ENCODE data around the gene ACCSL.

The ACCSL gene

DNA sequence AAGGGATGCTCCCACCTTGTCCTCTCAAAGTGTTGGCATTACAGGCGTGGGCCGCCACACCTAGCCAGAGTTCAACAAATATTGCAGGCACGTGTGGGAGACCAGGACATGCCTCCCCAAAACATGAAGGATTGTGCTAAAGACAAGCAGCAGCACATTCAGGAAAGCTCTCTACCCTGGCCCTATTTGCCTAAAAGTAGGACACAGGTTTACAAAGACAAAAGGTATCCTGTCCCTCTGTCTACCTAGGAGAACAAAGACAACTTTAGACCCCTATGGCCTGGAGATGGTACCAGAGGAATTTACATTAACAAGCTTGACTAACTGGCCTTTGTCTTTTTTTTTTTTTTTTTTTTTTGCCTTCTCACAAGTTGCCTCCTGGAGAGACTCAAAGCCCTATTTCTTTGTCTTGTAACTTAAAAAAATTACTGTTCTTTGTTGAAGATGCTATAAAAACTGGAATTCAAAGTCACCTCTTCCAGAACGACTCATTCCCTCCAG is 17.4 kb downstream of the ACCSL start:
- DNase-seq (ENCODE audit: low read depth): no peak

DNA sequence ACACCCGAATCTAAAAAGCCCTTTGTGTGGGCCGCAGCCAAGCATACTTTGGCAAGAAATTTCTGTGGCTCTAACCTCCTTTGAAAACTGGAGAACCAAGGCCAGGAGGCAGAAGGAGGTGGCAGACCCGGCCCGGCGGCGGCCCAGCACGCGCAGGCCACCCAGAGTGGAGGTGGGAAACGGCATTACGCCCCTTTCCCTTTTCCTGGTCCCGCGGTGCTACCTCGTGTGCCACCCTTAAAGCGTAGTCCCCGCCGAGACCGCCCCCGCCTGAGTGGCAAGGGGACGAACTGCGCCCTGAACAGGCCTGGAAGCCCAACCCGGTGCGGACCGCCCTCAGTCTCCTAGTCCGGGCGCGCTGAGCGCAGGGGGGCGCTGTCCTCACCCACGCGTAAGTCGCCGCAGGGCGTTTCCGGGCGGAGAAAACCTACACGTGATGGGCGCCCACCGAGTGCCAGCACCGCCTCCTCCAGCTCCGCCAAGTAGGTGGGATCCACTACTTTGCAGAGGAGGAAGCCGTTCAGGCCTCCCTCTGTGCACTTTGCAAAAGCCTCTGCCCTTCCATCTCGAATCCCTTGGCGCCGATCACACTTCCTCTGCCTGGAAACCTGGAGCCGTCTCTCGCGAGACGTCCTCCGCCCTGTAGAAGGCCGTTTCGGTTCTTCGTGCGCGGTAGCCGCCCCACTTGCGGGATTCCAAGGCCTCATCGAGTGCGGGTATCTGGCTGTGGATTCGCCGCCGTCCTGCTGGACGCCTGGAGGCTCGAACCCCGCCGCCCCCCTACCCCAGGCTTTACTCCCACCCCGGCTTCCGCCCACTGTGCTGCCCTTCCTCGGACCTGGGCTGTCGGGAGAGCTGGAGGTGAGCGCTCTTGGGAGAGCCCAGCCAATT is 18.3 kb downstream of the ACCSL start, which contains the start of gene ACCS:
Gene ACCS, plus strand, starts transcription at position 430 of the 891 bp plus-strand sequence. CDS start 1,358 bp downstream, outside the sequence.
- peak; percentile 78 for DNase-seq (ENCODE audit: low read depth)

DNA sequence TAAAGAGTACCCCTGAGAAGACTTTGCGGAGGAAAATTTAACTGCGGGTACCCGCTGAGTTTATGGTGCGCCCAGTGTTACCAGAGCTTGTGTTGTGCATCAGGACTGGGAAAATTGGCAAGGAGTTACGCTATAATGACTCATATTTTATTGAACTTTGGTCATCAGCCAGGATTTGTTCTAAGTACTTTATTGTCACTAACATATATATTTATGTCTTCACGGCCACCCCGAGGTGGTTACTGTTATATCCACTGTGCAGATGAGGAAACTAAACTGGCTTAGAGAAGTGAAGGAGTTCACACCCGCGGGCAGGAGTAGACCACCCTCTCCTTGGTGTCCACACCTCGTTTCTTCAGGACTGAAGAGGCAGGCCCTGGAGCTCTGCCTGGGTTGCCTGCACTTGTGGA is 19.0 kb downstream of the ACCSL start:
- no peak for DNase-seq (ENCODE audit: low read depth)

DNA sequence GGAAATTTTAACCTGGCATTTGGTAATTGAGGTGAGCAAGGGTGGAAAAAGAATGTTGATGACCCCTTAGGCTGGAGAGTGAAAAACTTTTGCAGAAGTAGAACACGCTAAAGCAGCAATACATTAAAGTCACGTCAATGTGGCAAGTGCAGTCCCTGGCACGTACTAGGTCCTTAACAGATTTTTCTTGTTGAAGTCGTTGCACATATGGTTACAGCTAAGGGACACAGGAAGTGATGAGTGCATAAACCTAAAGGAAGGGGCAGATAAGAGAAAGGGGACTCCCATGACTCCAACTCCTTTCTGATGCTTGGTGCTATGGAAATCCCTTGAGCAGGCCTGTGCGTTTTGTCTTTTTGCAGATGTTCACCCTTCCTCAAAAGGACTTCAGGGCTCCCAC is 19.5 kb downstream of the ACCSL start:
- no peak for DNase-seq (ENCODE audit: low read depth)

DNA sequence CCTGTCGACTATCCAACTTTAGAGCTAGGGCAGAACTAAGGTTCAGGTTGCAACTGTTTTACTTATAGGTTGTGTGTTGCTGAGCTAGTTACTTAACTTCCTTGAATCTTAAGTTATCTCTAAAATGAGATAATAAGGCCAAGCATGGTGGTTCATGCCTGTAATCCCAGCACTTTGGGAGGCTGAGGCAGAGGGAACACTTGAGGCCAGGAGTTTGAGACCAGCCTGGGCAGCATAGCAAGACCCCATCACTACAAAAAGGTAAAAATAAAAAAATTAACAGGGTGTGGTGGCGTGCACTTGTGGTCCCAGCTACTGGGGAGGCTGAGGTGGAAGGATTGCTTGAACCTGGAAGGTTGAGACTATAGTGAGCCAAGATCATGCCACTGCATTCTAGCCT is 20.4 kb downstream of the ACCSL start:
- DNase-seq (ENCODE audit: low read depth): no peak

DNA sequence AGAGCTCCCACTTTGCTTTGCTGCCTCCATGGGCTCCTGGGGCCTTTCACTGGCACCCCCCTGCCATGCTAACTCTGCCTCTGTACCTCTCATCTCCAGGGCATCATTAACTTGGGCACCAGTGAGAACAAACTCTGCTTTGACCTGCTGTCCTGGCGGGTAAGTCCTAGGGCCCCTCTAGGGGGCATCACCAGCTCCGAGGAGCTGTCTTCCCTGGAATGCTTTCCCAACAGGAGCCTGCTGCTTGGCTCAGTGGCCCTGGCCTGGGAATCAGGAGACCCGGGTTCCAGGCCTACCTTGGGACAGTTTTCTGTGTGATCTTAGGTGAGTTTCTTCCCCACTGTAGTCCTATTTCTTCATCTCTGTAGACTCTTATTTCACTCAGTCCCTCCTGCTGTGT is 23.4 kb downstream of the ACCSL start:
- no peak for DNase-seq (ENCODE audit: low read depth)

DNA sequence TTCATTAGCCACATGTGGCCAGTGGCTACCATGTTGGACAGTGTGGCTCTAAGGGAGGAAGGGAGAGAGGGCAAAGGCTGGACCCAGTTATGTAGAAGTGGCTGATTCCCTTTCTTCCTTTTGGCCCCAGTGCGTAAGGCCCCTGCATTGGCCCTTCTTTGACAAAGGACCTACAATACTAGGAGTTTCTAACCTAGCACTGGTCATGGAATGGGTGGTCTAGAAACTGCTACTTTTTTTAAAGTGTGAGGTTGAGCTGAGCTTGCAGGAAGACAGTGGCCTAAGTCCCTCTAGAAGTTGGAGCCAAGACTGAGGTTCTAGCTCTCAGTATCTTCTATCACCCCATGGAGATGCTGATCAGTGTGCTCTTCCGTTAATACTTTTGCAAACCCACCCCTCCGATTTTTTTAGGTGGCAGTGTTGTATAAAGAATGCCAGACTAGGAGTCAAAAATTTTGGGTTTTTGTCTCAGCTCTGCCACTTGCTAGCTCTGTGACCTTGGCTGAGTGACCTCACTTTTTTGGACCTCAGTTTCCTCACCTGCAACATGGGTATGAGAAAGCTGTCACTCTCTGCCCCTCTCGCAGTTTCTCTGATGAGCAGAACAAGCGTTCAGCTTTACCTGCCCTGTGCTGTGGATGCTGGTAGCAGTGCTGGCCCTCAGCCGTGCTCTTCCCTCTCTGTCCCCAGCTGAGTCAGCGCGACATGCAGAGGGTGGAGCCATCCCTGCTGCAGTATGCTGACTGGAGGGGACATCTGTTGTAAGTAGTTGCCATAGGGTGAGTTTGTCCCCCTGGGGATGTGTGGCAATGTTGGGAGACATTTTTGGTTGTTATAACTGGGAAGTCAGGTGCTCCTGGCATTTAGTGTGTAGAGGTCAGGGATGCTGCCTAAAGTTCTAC is 25.2 kb downstream of the ACCSL start:
- no peak for DNase-seq (ENCODE audit: low read depth)

DNA sequence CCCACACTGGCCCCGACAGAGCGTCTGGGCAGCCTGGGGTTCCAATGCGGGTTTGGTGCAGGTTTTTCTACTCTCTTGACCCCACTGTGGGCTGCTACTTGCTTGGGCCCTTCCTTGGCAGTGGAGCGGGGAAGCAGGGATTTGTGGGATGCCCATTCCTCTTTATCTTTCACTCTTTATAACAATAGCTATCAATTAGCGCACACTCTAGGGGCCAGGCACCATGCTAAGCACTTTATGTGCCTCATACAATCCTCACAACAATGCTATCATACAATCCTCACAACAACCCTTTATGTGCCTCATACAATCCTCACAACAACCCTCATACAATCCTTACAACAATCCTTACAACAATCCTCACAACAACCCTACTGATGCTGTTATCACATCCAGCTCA is 31.0 kb downstream of the ACCSL start:
- DNase-seq (ENCODE audit: low read depth): no peak

DNA sequence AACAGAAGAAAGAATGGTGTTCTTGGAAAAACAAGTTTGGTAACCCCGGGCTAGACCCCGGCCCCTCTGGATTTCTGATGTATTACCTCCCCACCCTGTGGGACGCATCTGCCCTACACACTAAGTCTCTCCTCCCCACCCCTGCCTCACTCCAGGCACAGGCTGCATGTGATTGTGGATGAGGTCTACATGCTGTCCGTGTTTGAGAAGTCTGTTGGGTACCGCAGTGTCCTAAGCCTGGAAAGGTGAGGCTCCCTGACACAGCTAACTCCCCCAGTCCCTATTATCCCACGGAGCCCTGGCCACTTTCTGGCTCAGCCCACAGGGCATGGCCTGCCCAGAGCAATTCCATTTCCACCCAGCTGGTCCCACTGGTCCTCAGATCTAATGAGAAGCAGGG is 31.6 kb downstream of the ACCSL start:
- no peak for DNase-seq (ENCODE audit: low read depth)

DNA sequence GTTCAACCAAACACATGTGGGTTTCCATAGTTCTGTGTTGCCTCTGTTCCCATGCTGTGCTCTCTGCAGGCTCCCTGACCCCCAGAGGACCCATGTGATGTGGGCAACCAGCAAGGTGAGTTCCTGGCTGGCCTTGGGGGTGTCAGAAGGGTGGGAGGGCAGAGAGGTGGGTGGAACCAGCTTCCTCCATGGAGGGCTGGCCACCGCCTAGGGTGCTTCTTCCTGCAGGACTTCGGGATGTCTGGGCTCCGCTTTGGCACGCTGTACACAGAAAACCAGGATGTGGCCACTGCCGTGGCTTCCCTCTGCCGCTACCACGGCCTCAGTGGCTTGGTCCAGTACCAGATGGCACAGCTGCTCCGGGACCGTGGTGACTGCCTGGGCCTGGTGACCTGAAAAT is 33.2 kb downstream of the ACCSL start:
- no peak for DNase-seq (ENCODE audit: low read depth)

DNA sequence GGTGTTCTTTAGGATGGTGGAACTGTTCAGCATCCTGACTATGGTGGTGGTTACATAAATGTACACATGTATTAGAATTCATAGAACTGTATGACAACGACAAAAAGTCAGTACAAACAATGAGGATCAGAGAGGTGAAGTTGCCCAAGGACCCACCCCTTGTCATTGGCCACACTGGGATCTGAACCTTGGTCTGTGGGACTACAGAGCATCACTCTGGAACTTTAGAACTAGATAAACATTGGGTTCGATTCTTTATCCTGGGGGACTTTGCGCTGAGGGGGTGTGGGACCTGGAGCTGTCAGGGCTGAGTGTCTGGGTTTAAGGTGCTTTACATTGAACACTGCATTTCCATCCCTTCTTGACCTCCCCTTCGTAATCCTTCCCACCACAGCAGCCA is 34.9 kb downstream of the ACCSL start:
- no peak for DNase-seq (ENCODE audit: low read depth)

DNA sequence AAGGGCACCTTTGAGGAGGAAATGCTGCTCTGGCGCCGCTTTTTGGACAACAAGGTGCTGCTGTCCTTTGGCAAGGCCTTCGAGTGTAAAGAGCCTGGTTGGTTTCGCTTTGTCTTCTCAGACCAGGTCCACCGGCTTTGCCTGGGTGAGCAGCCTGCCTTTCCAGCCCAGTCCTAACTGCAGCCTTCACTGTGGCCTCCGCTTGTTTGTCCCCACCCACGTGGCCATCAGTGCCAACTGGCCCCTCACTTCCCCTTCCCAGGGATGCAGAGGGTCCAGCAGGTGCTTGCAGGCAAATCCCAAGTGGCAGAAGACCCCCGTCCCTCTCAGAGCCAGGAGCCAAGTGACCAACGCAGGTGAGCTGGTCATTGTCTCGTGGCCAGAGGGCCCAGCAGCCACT is 35.7 kb downstream of the ACCSL start:
- DNase-seq (ENCODE audit: low read depth): no peak

DNA sequence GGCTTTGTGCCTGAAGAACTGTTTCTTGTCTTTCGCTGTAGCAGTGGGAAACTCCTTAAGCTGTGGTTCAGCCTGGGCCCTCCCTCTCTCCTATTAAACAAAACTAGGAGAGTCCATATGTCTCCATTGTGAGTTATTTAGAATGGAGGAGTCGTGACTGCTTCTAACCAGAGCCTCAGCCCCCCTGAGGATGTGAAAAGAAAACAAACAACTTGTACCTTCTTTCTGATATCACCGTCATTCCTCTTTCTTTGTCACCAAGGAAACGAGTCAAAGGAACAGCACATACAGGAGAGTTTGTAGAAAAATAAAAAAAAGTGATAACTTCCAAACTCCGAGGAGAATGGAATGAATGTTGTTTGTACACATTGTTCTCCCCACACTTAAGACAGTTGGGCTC is 36.1 kb downstream of the ACCSL start:
- DNase-seq (ENCODE audit: low read depth): no peak

DNA sequence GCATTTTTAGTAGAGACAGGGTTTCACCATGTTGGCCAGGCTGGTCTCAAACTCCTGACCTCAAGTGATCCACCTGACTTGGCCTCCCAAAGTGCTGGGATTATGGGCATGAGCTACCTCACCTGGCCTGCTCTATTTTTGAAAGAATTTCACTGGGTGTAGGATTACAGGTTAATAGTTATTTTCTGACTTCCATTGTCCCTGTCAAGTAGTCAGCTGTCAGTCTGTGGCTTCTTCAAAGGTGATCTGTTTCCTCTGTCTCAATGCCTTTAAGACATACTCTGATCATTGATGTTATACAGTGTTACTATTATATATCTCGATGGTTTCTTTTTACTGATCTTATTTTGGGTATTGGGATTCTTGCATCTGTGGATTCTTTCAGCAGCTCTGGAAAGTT is 37.5 kb downstream of the ACCSL start:
- DNase-seq (ENCODE audit: low read depth): no peak

DNA sequence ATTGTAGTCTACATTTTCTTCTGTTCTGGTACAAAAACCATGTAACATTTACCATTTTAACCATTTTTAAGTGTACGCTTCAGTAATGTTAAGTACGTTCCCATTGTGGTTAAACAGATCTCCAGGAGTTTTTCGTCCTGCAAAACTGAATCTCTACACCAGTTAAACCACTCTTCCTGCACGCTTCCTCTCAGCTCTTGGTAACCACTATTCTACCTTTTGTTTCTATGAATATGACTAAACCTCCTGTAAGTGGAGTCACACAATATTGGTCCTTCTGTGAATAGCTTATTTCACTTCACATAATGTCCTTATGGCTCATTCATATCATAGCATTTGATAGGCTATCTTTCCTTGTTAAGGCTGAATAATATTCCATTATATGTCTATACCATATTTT is 40.6 kb downstream of the ACCSL start:
- no peak for DNase-seq (ENCODE audit: low read depth)

DNA sequence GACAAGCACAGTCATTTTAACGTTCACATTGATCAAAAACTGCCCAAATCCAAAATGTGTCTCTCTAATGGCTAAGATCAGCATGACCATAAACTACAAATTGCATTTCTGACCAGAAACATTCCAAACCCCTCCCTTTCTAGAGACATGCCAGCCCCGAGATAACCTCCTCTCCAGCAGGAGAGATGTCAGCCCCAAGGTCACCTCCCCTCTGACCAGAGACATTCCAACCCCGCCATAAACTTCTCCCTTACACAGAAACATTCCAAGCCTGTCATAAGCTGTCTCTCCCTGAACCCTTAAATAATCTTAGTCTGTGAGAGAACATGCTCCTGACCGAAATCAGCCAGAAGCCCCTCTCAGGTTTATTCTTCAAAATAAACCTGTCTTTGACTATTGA is 41.1 kb downstream of the ACCSL start:
- no peak for DNase-seq (ENCODE audit: low read depth)

DNA sequence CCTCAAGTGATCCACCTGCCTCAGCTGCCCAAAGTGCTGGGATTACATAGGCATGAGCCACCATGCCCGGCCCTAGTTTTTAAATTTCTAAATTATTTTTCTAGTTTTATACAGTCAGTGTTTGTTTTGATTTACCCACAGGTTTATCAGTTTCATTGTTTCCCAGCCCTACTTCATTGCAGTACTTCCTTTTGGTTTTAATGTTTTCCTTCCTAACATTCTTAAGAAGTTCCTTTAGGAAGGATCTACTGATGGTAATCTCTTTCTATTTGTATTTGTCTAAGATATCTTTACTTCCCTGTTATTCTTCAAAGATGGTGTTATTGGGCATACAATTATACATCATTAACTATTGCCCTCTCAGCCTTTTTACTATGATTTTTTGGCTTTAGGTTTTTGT is 42.8 kb downstream of the ACCSL start:
- no peak for DNase-seq (ENCODE audit: low read depth)

DNA sequence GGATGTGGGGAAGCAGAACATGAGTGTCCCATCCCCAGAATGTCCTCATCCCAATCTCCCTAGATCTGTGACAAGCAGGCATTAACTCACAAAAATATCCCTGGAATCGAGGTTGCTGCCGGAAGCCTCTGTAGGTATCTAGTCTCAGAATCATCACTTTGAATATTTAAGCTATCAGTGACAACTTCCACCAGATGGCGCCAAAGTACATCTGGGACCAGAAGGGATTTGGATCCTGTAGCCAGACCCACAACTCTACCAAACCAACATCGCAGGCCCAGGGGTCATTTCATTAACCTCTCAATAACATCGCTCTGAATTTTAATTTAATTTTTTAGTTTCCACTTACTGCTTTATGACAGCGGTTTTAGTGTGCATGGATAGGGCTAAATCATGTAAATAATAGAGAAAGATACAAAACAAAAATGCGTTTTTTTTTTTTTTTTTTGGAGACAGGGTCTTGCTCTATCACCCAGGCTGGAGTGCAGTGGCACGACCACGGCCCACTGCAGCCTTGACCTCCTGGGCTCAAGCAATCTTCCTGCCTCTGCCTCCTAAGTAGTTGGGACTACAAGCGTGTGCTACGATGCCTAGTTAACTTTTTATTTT is 46.6 kb downstream of the ACCSL start:
- DNase-seq (ENCODE audit: low read depth): peak; percentile 28

DNA sequence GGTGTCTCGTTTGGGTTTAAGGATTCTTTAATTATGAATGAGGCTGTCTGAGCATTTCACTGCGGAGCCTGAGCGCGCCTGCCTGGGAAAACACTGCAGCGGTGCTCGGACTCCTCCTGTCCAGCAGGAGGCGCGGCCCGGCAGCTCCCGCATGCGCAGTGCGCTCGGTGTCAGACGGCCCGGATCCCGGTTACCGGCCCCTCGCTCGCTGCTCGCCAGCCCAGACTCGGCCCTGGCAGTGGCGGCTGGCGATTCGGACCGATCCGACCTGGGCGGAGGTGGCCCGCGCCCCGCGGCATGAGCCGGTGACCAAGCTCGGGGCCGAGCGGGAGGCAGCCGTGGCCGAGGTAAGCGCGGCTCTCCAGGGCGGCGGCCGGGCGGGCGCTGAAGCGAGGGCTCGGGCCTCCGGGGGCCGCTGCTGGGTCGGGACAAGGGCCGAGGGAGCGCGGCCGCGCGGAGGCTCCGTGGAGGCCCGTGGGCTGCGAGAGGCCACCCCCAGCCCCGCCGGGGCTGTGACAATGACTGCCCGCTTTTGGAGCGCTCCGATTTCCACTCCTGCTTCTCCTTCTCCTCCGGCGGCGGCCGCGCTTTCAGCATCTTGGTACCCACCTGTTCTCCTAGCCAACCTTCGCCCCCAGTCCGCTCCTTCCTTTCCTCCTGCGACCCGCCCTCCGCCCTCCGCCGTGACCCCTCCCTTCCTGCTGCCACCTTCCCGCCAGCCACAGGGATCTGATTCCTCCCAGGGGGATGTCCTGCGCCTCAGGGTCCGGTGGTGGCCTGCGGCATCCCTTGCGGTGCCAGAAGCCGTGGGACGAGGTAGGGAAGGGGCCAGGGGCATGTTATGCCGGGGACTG is 48.0 kb downstream of the ACCSL start, which contains the start of gene EXT2:
Gene EXT2, plus strand, starts transcription at position 173 of the 854 bp plus-strand sequence. CDS start 12,035 bp downstream, outside the sequence.
- peak; percentile 75 for DNase-seq (ENCODE audit: low read depth)

DNA sequence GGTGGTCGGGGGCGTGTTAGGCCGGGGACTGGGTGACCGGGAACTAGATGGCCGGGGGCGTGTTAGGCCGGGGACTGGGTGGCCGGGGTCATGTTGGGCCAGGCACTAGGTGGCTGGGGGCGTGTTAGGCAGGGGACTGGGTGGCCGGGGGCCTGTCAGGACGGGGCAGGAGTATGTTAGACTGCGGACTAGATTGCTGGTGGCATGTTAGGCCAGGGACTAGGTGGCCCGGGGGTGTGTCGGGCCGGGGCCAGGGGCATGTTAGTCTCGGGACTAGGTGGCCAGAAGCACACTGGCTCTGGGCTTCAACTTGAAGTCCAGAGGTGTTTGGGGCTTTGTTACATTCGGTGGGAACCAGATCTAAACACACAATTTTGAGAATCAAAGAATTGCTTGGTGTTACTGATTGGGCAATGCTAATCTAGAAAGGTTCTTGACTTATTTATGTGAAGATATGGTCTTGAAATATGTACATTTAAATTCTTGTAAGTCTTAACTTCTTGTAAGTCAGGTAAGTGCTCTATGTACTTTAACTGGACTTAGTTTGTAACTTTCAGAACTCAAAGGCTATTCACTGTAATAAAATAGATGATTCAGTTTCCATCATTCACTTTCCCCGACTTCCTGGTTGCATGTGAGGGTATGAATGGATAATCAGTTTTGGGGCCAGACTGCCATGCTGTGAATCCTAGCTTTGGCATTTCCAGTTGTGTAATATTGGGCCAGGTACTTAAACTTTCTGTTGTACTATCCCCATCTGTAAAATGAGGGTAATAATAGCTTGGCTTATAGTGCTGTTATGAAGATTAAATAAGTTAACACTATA is 48.8 kb downstream of the ACCSL start:
- no peak for DNase-seq (ENCODE audit: low read depth)
